Measurements from ENCODE around the gene KIF21A. TPM values are rescaled to one million over a fixed set of nuclear protein-coding genes. Genes with fewer than 3 reads are reported as not detected.
"Not testable (repeated sequence)": the region's sequence is repeated elsewhere in the genome, so short reads cannot be mapped to it uniquely, and the experiment has no call there.

KIF21A gene
- total RNA-seq (2014; rRNA removed; shearing (Covaris generic)): 32.7 and 44.7 TPM in 2 replicates

- peak; percentile 89 for DNase-seq
- Histone ChIP-seq H3K27me3 (ENCODE audit: control insufficient read depth, insufficient read depth, low read length) (peaks cover 10% of the 10 kb centered on the region; the same call in 1 of the 2 replicates), H3K36me3 (replicated peaks; ENCODE audit: control insufficient read depth, insufficient read depth, low read length) (no peaks in the 10 kb centered on the region), H3K4me3 (ENCODE audit: insufficient read depth, low read depth, low read length) (peak within 1 kb of the TSS; percentile 86)
These were observed at the start of gene KIF21A for GRCh38 chr12:39443081-39443928. KIF21A (minus strand) TSS chr12:39443120; CDS start chr12:39442970, 150 bp downstream.

GRCh38 chr12:39490500-39491282 is 47.8 kb upstream of the KIF21A start:
- no peak for DNase-seq
- Histone ChIP-seq H3K36me3 (replicated peaks; ENCODE audit: control insufficient read depth, insufficient read depth, low read length) (no peaks in the 10 kb centered on the region), H3K27me3 (ENCODE audit: control insufficient read depth, insufficient read depth, low read length) (no peaks in the 10 kb centered on the region), H3K4me3 (ENCODE audit: insufficient read depth, low read depth, low read length) (no peak overlapping the region)

- no peaks in the 10 kb centered on the region for H3K36me3 ChIP-seq (replicated peaks; ENCODE audit: control insufficient read depth, insufficient read depth, low read length)
- DNase-seq: no peak
- H3K27me3 ChIP-seq (ENCODE audit: control insufficient read depth, insufficient read depth, low read length): no peaks in the 10 kb centered on the region
- H3K4me3 ChIP-seq (ENCODE audit: insufficient read depth, low read depth, low read length): no peak overlapping the region
These were observed 40.7 kb upstream of the KIF21A start for GRCh38 chr12:39483597-39483996.

GRCh38 chr12:39483042-39483441 is 40.1 kb upstream of the KIF21A start:
- DNase-seq: no peak
- Histone ChIP-seq H3K4me3 (ENCODE audit: insufficient read depth, low read depth, low read length) (no peak overlapping the region), H3K27me3 (ENCODE audit: control insufficient read depth, insufficient read depth, low read length) (no peaks in the 10 kb centered on the region), H3K36me3 (replicated peaks; ENCODE audit: control insufficient read depth, insufficient read depth, low read length) (no peaks in the 10 kb centered on the region)

GRCh38 chr12:39476894-39477293 is 34.0 kb upstream of the KIF21A start:
- Histone ChIP-seq H3K27me3 (ENCODE audit: control insufficient read depth, insufficient read depth, low read length) (no peaks in the 10 kb centered on the region), H3K4me3 (ENCODE audit: insufficient read depth, low read depth, low read length) (no peak overlapping the region), H3K36me3 (replicated peaks; ENCODE audit: control insufficient read depth, insufficient read depth, low read length) (no peaks in the 10 kb centered on the region)
- DNase-seq: no peak

GRCh38 chr12:39476121-39476520 is 33.2 kb upstream of the KIF21A start:
- H3K4me3 ChIP-seq (ENCODE audit: insufficient read depth, low read depth, low read length): no peak overlapping the region
- no peaks in the 10 kb centered on the region for H3K36me3 ChIP-seq (replicated peaks; ENCODE audit: control insufficient read depth, insufficient read depth, low read length)
- DNase-seq: no peak
- H3K27me3 ChIP-seq (ENCODE audit: control insufficient read depth, insufficient read depth, low read length): no peaks in the 10 kb centered on the region

- not testable (repeated sequence) for H3K36me3 ChIP-seq (replicated peaks; ENCODE audit: control insufficient read depth, insufficient read depth, low read length); H3K4me3 ChIP-seq (ENCODE audit: insufficient read depth, low read depth, low read length); DNase-seq; H3K27me3 ChIP-seq (ENCODE audit: control insufficient read depth, insufficient read depth, low read length)
These were observed 32.2 kb upstream of the KIF21A start for GRCh38 chr12:39475136-39475535.

- DNase-seq: no peak
- no peaks in the 10 kb centered on the region for H3K27me3 ChIP-seq (ENCODE audit: control insufficient read depth, insufficient read depth, low read length)
- no peak overlapping the region for H3K4me3 ChIP-seq (ENCODE audit: insufficient read depth, low read depth, low read length)
- H3K36me3 ChIP-seq (replicated peaks; ENCODE audit: control insufficient read depth, insufficient read depth, low read length): no peaks in the 10 kb centered on the region
These were observed 24.5 kb upstream of the KIF21A start for GRCh38 chr12:39467432-39467870.

GRCh38 chr12:39464976-39465695 is 22.2 kb upstream of the KIF21A start:
- H3K27me3 ChIP-seq (ENCODE audit: control insufficient read depth, insufficient read depth, low read length): no peaks in the 10 kb centered on the region
- no peak overlapping the region for H3K4me3 ChIP-seq (ENCODE audit: insufficient read depth, low read depth, low read length)
- H3K36me3 ChIP-seq (replicated peaks; ENCODE audit: control insufficient read depth, insufficient read depth, low read length): no peaks in the 10 kb centered on the region
- DNase-seq: no peak

GRCh38 chr12:39461059-39461458 is 18.1 kb upstream of the KIF21A start:
- H3K27me3 ChIP-seq (ENCODE audit: control insufficient read depth, insufficient read depth, low read length): no peaks in the 10 kb centered on the region
- H3K4me3 ChIP-seq (ENCODE audit: insufficient read depth, low read depth, low read length): no peak overlapping the region
- H3K36me3 ChIP-seq (replicated peaks; ENCODE audit: control insufficient read depth, insufficient read depth, low read length): no peaks in the 10 kb centered on the region
- DNase-seq: no peak

- H3K36me3 ChIP-seq (replicated peaks; ENCODE audit: control insufficient read depth, insufficient read depth, low read length): no peaks in the 10 kb centered on the region
- no peak for DNase-seq
- H3K4me3 ChIP-seq (ENCODE audit: insufficient read depth, low read depth, low read length): no peak overlapping the region
- no peaks in the 10 kb centered on the region for H3K27me3 ChIP-seq (ENCODE audit: control insufficient read depth, insufficient read depth, low read length)
These were observed 16.1 kb upstream of the KIF21A start for GRCh38 chr12:39459027-39459434.

GRCh38 chr12:39451977-39452376 is 9.1 kb upstream of the KIF21A start:
- H3K36me3 ChIP-seq (replicated peaks; ENCODE audit: control insufficient read depth, insufficient read depth, low read length): no peaks in the 10 kb centered on the region
- DNase-seq: peak; percentile 7
- no peaks in the 10 kb centered on the region for H3K27me3 ChIP-seq (ENCODE audit: control insufficient read depth, insufficient read depth, low read length)
- no peak overlapping the region for H3K4me3 ChIP-seq (ENCODE audit: insufficient read depth, low read depth, low read length)

GRCh38 chr12:39448038-39448437 is 5.1 kb upstream of the KIF21A start:
- Histone ChIP-seq H3K27me3 (ENCODE audit: control insufficient read depth, insufficient read depth, low read length) (peaks cover 5% of the 10 kb centered on the region; the same call in 1 of the 2 replicates), H3K36me3 (replicated peaks; ENCODE audit: control insufficient read depth, insufficient read depth, low read length) (no peaks in the 10 kb centered on the region), H3K4me3 (ENCODE audit: insufficient read depth, low read depth, low read length) (no peak overlapping the region)
- DNase-seq: no peak

GRCh38 chr12:39443929-39444209 is 949 bp upstream of the KIF21A start:
- H3K4me3 ChIP-seq (ENCODE audit: insufficient read depth, low read depth, low read length): peak overlapping the region; percentile 86
- no peaks in the 10 kb centered on the region for H3K36me3 ChIP-seq (replicated peaks; ENCODE audit: control insufficient read depth, insufficient read depth, low read length)
- no peak for DNase-seq
- peaks cover 10% of the 10 kb centered on the region; the same call in 1 of the 2 replicates for H3K27me3 ChIP-seq (ENCODE audit: control insufficient read depth, insufficient read depth, low read length)

GRCh38 chr12:39442831-39443080 is 164 bp downstream of the KIF21A start:
- Histone ChIP-seq H3K27me3 (ENCODE audit: control insufficient read depth, insufficient read depth, low read length) (peaks cover 10% of the 10 kb centered on the region; the same call in 1 of the 2 replicates), H3K36me3 (replicated peaks; ENCODE audit: control insufficient read depth, insufficient read depth, low read length) (no peaks in the 10 kb centered on the region), H3K4me3 (ENCODE audit: insufficient read depth, low read depth, low read length) (peak overlapping the region; percentile 86)
- DNase-seq: no peak

All from H7 (cell line).